HL-60/S4 treated with retinoic acid at 250 ng/mL for 4 days and 3 days (cell line): ENCODE data around the gene RIC8B.

Source experiments
- in situ Hi-C: fragments of 300-500 bp; cut with MboI; formaldehyde crosslinking; loops from 2 replicates; pipeline ENCODE4 v1.7.0; 2022; ENCODE audit warnings: low sequenced_read_pairs

RIC8B gene

DNA sequence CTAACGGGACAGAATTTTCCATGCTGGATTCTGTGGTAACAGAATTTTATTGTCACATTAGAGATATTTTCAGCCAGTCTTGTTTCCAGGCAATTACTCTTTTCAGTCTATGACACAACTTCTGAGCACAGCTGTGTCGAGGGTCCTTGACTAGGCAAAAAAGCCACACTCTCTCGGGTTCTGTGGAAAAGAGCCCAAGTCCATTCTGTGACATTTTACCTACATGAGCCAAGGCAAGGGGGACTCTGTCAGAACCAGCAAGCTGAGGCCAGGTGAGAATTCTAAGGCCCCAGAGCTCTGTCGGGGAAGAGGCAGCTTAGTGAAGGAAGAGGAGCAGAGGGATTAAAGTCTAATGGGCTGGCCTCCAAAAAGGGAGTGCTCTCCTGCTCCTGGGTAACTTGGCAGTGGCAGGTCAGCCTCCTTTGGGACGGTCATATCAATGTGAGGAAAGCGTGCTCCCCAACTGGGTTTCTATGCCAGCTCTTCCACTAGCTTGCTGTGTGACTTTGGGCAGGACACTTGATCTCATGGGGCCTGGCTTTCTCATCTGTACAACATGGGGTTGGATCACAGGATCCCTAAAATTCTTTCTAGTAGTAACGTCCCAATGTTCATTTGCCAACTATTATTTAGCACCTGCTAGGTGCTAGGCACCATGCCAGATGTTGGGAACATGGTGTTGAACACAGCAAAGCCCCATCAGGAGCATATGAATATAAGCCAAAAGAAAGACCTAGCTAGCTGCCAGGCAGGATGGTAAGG, 16.0 kb upstream of the RIC8B start:
- in situ Hi-C loops = no loop called here

DNA sequence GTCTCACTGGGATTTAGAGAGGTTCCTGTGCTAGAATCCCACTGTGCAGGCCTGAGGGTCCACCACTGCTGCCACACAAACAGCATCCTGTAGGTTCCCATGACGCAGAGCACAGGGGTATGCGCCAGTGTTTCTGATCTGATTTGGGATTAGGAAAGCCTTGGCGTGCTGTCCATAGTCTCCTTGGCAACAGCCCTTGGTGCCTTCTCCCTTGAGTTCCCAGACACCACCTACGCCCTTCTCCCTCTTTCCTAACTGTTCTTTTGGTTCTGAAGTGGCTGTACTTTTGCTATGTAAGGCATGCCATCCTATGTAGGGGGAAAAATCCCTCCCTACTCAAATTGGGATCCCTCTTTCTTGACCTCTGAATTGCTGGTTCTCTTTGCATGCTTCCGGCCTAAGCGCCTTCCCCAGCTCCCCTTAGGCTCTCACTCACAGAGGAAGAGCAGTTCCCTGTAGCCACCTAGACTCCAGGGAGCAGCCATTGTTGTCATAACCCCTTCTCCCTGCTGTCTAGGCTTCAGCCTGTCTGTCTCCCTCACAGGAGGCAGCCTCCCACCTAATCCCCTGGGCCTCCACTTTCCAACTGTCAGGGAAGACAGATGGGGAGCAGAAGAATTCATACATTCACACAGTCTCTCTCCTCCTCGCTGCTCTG, 14.8 kb upstream of the RIC8B start:
- in situ Hi-C loops = no loop called here

DNA sequence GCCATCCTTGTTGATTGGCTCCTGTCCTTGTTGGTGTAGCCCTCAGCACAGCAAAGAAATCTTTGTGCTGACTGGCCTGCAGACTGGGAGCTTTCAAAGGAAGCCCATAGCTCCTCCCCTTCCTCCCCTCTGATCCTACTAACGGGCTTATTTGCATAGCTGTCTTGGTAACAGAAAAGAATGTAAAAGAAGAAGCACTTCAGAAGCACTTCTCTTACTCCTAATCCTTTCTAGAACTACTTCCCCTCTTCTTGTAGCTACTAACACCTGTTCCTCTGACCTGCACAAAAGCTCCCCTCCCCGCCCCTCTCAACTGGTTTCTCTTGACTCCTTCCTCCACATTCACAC, 14.3 kb upstream of the RIC8B start:
- in situ Hi-C loops = no loop called here

GRCh38 chr12:106764220-106764619, 10.3 kb upstream of the RIC8B start:
- in situ Hi-C loops = no loop called here

DNA sequence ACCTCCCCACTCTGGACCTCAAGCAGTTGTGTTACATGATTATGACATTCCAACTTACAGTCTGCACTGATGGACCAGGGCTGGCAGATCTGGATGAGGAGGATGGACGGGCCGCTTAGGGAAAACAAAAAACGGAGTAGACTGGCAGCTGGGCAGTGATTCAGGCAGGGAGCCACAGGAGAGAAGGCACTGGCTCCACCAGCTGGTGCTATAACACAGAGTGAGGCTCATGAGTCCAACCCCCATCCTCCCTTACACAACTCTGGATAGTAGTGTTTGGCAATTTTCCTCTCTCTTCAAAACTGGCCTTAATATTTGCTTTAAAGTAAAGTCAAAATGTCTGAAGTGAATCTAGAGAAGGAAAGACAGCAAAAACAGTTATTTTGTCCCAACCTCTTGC, 9.7 kb upstream of the RIC8B start:
- in situ Hi-C loops = no loop called here

GRCh38 chr12:106766393-106766826, 8.1 kb upstream of the RIC8B start:
- in situ Hi-C loops = no loop called here

DNA sequence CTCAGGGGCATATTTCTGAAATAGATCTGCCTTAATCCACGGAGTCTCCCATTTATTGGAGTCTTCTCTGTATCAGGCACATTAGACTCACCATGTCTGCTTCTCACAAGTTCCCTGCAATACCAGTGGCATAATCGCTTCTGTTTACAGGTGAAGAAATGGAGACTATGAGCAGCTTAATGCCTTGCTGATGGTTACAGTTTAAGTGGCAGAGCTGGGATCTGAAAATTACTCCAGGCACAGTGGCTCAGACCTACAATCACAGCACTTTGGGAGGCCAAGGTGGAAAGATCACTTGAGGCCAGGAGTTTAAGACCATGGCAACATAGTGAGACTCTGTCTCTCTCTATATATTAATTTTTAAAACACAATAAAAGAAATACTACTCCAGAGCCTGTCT, 7.3 kb upstream of the RIC8B start:
- in situ Hi-C loops = no loop called here

DNA sequence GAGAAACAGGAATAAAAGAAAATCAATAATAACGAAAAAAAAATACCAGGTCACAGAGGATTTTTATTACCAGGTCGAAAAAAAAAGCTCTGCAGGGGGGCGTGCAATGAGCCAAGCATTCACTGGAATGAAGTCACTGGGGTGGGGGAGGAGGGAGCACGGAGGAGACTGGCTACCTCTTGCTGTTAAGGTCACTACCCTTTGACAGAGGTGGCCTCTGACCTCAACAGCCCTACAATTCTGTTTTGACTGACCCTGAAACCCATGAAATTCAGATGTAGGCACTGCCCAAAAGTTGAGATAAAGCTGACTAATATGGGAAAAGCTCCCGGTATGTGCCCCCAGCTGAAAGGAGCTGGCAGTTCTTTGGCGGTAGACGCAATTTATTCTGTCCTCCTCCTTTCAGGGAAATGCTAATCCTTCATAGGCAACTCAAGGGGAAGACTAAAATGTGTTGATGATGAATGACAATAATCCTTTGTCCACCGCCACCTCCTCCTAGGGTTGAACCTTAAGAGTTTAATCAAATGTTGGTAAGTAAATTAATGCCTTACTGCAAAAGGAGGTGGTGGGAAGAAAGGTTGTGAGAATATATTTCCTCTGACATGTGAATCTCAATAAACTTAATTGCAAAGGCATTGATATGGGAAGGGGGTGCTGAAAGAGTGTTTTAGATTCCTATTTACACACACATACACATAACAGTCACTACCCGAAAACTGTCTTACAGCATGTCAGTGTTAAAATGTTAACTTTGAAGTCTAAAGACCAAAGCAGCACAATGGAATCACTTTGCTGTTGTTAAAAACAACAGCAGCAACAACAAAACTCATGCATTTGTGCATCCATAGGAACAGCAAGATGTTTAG, 6.3 kb upstream of the RIC8B start:
- in situ Hi-C loops = no loop called here

GRCh38 chr12:106769078-106769477, 5.4 kb upstream of the RIC8B start:
- in situ Hi-C loops = no loop called here

- in situ Hi-C loops = no loop called here
These were observed 4.9 kb upstream of the RIC8B start for GRCh38 chr12:106769546-106769945.

- in situ Hi-C loops = no loop called here
These were observed 3.1 kb upstream of the RIC8B start for GRCh38 chr12:106771425-106771824.

DNA sequence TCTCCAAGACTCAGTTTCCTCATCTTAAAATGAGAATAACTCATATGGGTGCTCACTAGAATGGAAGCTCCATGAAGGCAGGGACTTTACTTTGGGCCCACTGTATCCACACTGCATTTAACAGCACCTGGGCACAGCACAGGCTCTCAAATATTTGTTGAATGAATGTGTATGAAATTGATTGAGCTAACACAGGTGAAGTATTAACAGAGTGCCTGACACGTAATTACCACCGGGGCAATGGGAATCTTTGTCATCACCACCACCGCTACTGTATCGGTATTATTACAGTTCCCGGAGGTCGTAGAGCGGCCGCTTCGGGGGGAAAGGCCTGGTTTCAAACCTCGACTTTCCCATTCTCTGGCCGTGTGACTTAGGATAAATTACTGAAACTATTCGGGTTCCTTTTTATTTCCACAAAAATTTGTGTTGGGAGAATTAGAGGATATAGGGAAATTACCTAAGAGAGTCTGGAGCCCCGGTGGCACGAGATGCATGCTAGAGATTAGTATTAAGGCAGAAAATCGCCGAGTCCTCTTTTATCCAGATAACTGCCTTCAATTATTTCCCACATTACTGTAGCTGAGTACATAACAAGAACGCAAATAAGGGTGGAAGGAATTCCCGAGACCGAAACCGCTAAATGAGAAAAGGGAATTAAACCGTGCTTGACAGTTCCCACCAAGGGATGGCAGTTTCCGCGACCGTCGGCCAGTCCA, 1.0 kb upstream of the RIC8B start:
- in situ Hi-C loops = no loop called here

DNA sequence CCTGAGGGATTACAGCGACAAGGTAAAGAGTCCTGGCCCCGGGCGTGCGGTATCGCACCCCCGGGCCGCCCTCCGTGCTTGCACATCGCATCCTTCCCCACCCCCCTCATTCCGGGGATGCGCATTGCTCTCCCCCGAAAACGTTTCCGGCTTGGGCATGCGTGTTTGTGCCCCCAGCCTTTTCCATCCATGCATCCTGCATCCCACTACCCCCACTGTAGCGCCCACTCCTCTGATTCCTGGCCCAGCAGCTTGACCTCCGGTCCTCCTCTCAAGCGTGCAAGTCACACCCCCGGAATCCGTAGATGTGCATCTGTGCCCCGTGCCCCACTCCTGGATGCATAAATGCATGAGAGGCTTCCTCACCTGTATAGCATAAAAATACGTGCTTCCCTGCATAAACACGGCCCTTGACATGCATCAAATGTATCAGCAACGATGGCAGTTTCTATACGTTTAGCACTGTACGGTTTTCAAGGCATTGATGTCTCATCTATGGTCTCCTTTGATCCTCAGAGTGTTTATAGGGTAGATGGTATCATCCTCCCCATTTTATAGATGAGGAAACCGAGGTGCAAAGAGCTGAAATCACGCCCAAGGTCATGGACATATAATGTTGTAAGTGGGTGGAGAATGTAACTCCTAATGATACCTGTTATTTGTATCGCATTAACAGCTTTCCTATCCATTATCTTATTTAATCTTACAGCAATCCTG, 484 bp downstream of the RIC8B start:
- in situ Hi-C loops = no loop called here

GRCh38 chr12:106776897-106777296, 2.4 kb downstream of the RIC8B start:
- in situ Hi-C loops = no loop called here

DNA sequence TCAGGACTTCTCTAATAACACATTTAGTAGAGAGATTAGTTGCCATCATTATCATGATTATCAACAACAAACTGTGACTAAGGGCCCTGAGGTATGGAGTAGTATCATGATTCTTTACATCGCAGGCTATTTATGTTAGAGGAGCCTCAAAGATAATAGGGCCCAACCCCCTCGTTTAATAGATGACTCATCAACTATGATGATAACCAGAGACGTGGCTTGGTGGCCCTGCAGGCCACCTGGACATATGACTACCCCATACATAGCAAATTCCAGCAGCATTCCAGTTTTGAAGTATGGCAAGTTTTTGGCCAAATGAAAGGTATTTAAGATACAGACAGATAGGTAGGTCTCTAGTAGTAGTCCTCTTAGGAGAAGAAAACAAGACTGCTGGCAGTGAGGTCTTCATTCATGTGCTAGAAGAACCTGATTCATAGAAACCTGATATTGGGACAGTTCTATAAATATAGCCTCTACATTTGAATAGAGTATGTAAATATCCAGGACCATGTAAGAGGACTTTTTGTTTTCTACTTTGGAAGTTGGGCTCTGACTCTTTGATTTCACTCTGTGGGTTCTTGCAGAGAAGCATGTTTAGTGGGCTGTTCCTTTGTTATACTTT, 5.6 kb downstream of the RIC8B start:
- in situ Hi-C loops = no loop called here

DNA sequence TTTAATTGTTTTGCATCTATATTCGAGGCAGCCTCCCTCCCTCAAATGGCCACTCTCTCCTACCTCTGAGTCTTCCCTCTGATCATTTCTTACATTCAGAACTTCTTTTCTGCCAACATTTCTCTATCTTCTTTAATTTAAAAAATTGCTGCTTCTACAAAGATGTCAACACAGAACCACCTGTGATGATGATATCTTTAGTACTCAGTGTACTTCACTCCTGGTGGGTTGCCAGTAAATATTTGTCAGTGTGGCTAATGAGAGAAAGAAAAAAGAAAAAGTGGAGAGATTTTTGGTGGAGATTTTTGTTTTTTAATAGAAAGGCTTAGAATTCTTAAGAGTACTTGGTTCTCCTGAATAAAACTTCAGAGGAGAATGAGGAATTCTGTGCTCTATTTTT, 8.1 kb downstream of the RIC8B start:
- in situ Hi-C loops = no loop called here

DNA sequence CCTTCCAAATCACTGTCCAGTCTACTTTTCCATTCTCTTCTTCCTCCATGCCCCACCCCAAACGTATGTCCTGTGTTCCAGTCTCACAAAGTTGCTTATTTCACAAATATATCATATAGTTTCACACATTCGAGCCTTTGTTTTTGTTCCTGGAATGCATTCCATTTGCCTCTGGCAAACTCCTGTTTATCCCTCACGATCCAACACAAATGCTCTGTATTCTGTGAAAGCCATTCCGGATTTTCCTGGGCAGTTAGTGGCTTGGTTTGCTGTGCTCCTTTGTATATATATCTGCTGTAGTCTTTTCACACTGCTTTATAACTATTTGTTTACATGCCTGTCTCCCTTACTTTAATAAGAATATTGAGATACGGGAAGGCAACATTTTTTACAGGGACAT, 9.0 kb downstream of the RIC8B start:
- in situ Hi-C loops = no loop called here

- in situ Hi-C loops = no loop called here
These were observed 15.5 kb downstream of the RIC8B start for GRCh38 chr12:106790020-106790419.

DNA sequence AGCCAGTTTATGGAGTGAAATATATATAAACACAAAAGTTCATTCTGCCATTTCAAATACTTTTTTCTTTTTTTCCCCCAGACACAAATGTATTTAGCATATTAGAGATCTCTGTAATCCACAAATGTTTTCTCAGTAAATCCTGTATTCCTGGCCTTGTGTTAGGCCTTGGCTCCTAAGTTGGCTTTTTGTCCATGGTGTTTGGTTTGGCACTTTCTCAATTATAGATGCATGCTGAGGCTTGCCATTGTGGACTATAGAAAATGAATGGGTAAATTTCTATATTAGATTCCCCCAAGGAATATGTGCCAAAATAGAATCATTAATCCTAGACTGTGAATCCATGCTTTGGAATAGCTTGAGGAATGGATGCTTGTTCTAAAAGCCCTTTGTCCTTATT, 17.0 kb downstream of the RIC8B start:
- in situ Hi-C loops = no loop called here

GRCh38 chr12:106794369-106794768, 19.9 kb downstream of the RIC8B start:
- in situ Hi-C loops = no loop called here
